A673 (cell line): Measurements from ENCODE around the gene CDH1. TPM values are rescaled to one million over a fixed set of nuclear protein-coding genes. Genes with fewer than 3 reads are reported as not detected.

Experiments used
- BruUV-seq: library from RNA; stranded (reverse); fragments of 400-500 nt; replicated peaks from 2 replicates; lab custom pipeline; 2021; lab: Mats Ljungman, UMichigan
- CTCF ChIA-PET: fragments of 300-600 bp; sonication (Branson Sonifier 250); formaldehyde crosslinking; loops from one replicate; lab custom pipeline; 2022; ENCODE audit warnings: antibody characterized with exemption; lab: Charles Lee
- POLR2A ChIA-PET: fragments of 300-600 bp; sonication (Branson Sonifier 250); formaldehyde crosslinking; loops from one replicate; lab custom pipeline; 2022; ENCODE audit warnings: antibody characterized with exemption; ENCODE audit not compliant: low non-redundant PET; lab: Charles Lee
- DNase-seq: peaks from one replicate; pipeline ENCODE4 v3.0.0-alpha.2; 2015; ENCODE audit warnings: low spot score
- H3K27ac ChIP-seq: fragments of 200-600 bp; sonication (generic); 2 replicates; pipeline ENCODE4 v1.5.1; 2016; ENCODE audit warnings: mixed run types, low read depth, mild to moderate bottlenecking, mixed read lengths, antibody characterized with exemption, low read length; ENCODE audit not compliant: poor library complexity, severe bottlenecking
- H3K27me3 ChIP-seq: fragments of 200-600 bp; sonication (generic); replicated peaks from 2 replicates; pipeline ENCODE4 v1.6.1; 2017; ENCODE audit warnings: mixed run types, low read depth, mild to moderate bottlenecking, mixed read lengths, antibody characterized with exemption, low read length; ENCODE audit not compliant: insufficient read depth, poor library complexity
- H3K36me3 ChIP-seq: fragments of 200-600 bp; sonication (generic); 2 replicates; pipeline ENCODE4 v1.6.1; 2016; ENCODE audit warnings: mixed run types, mild to moderate bottlenecking, mixed read lengths, antibody characterized with exemption, low read length; ENCODE audit not compliant: insufficient read depth, poor library complexity, severe bottlenecking
- H3K4me1 ChIP-seq: fragments of 200-600 bp; sonication (generic); 2 replicates; pipeline ENCODE4 v1.6.1; 2017; ENCODE audit warnings: mixed run types, mild to moderate bottlenecking, mixed read lengths, antibody characterized with exemption, low read length; ENCODE audit not compliant: insufficient read depth, poor library complexity, severe bottlenecking
- H3K4me3 ChIP-seq: fragments of 200-600 bp; sonication (generic); 2 replicates; pipeline ENCODE4 v1.5.1; 2016; ENCODE audit warnings: low read depth, mixed run types, mild to moderate bottlenecking, mixed read lengths, low read length; ENCODE audit not compliant: poor library complexity, severe bottlenecking
- H3K9me3 ChIP-seq: fragments of 200-600 bp; sonication (generic); 2 replicates; pipeline ENCODE4 v1.6.1; 2016; ENCODE audit warnings: mixed run types, low read depth, mild to moderate bottlenecking, mixed read lengths, antibody characterized with exemption, low read length; ENCODE audit not compliant: poor library complexity, severe bottlenecking
- EZH2 ChIP-seq: fragments of 200-600 bp; sonication (generic); IDR thresholded peaks from 2 replicates; pipeline ENCODE4 v1.6.1; 2017; ENCODE audit warnings: borderline replicate concordance, low read depth, mild to moderate bottlenecking, mixed read lengths, antibody characterized with exemption, low read length; ENCODE audit not compliant: poor library complexity, severe bottlenecking
- intact Hi-C: fragments of 100-400 bp; cut with micrococcal nuclease; formaldehyde crosslinking; loops from one replicate; pipeline ENCODE4 v1.10.0; 2022; ENCODE audit not compliant: unreplicated experiment
- total RNA-seq: library from RNA; stranded (reverse); gene quantifications from 2 replicates; pipeline ENCODE4 v1.2.3, GENCODE V29; 2021
- TF ChIP-seq, protein P1 (sequence below): fragments of 300-800, 200-600 bp; sonication (generic); conservative IDR thresholded peaks from 2 replicates; pipeline ENCODE4 v1.5.1; 2017; ENCODE audit warnings: low read depth, mild to moderate bottlenecking, antibody characterized with exemption, low read length, moderate library complexity, mixed read lengths

The CDH1 gene
- total RNA-seq, 1 experiment from 2014 or later: 0.06 TPM

DNA sequence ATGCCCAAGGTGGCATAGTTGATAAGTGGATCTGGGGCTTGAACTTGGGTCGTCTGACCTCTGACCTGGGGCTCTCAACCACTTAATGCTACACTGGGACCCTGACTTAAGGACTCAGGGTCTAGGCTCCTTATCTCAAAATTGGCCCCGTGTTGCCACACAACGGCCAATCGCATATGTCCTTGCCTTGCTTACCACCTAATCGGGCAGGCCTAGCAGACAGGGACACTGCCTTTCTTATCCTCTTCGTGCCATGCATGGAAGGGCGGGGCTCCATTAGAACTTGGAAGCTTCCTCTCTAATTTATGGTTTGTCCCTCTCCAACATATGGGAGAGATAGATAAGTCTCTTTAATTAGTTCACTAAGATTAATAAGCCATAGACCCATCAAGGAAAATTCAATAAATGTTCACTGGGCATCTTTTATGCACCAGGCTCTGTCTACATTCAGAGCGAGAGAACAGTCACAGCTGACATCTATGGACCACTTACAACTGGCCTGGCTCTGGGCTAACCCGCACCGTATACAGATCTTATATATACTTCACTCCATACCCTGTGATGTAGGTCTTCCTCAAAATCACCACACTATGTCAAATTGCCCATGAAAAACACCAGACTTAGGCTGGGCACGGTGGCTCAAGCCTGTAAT lies 35.1 kb downstream of the CDH1 start:
- no peaks in the 10 kb centered on the region for H3K9me3 ChIP-seq
- H3K36me3 ChIP-seq: no peaks in the 10 kb centered on the region
- no peak overlapping the region for H3K4me3 ChIP-seq
- BruUV-seq: no TSS peak
- no peak for TF ChIP-seq EZH2
- TF ChIP-seq, protein P1, sequence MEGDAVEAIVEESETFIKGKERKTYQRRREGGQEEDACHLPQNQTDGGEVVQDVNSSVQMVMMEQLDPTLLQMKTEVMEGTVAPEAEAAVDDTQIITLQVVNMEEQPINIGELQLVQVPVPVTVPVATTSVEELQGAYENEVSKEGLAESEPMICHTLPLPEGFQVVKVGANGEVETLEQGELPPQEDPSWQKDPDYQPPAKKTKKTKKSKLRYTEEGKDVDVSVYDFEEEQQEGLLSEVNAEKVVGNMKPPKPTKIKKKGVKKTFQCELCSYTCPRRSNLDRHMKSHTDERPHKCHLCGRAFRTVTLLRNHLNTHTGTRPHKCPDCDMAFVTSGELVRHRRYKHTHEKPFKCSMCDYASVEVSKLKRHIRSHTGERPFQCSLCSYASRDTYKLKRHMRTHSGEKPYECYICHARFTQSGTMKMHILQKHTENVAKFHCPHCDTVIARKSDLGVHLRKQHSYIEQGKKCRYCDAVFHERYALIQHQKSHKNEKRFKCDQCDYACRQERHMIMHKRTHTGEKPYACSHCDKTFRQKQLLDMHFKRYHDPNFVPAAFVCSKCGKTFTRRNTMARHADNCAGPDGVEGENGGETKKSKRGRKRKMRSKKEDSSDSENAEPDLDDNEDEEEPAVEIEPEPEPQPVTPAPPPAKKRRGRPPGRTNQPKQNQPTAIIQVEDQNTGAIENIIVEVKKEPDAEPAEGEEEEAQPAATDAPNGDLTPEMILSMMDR: no peak
- ChIA-PET POLR2A (no interaction called here), CTCF (interaction anchor here (0.7 kb wide), 1 partner anchor 182 kb away, joined by 5 read pairs; no protein-coding TSS in a partner anchor)
- no peak overlapping the region for H3K27ac ChIP-seq
- no peaks in the 10 kb centered on the region for H3K4me1 ChIP-seq
- intact Hi-C loops: no loop called here
- H3K27me3 ChIP-seq: no peaks in the 10 kb centered on the region
- no peak for DNase-seq

DNA sequence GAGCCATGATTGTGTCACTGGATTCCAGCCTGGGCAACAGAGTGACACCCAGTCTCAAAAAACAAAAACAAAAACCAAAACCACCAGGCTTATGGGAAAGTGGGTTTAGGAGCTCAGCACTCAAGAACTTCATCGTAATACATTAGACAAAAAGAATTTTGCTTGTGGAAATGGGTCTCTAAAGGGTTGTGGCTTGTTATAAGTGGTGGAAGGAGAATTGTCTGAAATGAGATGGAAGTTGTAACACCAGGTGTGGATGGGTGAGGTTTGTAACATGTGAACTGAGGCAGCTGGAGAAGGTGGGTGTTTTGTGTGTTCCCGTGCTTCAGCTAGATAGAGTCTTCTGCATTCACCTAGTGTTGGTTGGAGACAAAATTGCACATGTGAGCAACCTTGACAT lies 35.8 kb downstream of the CDH1 start:
- no peak overlapping the region for H3K4me3 ChIP-seq
- intact Hi-C loops: no loop called here
- no peaks in the 10 kb centered on the region for H3K36me3 ChIP-seq
- H3K4me1 ChIP-seq: no peaks in the 10 kb centered on the region
- TF ChIP-seq, protein P1: no peak
- no peak for TF ChIP-seq EZH2
- ChIA-PET CTCF (interaction anchor here (0.6 kb wide), 1 partner anchor 1282 kb away, joined by 4 read pairs; no protein-coding TSS in a partner anchor), POLR2A (no interaction called here)
- no peaks in the 10 kb centered on the region for H3K27me3 ChIP-seq
- no TSS peak for BruUV-seq
- no peak for DNase-seq
- H3K27ac ChIP-seq: no peak overlapping the region
- H3K9me3 ChIP-seq: no peaks in the 10 kb centered on the region

DNA sequence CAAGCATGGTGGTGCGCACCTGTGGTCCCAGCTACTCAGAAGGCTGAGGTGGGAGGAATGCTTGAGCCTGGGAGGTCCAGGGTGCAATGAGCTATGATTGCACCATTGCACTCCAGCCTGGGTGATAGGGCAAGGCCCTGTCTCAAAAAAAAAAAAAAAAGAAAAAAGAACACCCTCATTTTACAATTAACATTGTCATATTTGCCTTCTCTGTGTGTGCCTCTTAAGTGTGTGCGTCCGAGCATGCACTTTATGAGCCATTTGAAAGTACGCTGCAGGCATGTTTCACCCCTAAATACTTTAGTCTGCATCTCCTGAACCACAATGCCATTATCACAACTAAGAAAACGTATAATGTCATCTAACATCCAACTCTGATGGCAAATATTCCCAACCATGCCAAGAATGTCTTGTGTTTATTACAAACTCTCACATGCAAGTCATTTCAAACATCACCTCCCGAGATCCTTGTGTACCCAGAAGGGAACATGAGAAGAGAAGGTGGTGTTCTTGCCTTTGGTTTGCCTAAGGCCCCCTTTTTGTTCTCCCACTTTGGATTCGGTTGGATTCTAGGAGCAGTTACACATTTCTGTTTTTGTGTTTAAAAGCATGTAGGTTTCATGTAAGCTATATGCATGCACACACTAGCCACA lies 38.0 kb downstream of the CDH1 start:
- BruUV-seq: no TSS peak
- POLR2A ChIA-PET: no interaction called here

More for the DNA sequence above, 38.0 kb downstream of the CDH1 start:
- H3K27me3 ChIP-seq: no peaks in the 10 kb centered on the region
- no peak for DNase-seq
- no peaks in the 10 kb centered on the region for H3K9me3 ChIP-seq
- no peaks in the 10 kb centered on the region for H3K36me3 ChIP-seq
- CTCF ChIA-PET: no interaction called here
- no peak overlapping the region for H3K27ac ChIP-seq
- TF ChIP-seq, protein P1: no peak
- TF ChIP-seq EZH2: no peak
- H3K4me3 ChIP-seq: no peak overlapping the region
- intact Hi-C loops: no loop called here
- no peaks in the 10 kb centered on the region for H3K4me1 ChIP-seq
